Choroid plexus epithelial cell (primary cell): ENCODE results near the gene NTM.

Experiments used
- DNase-seq: peaks from one replicate; pipeline ENCODE4 v3.0.0-alpha.2; 2010; ENCODE audit warnings: low read depth
- H3K4me3 ChIP-seq: 2 replicates; pipeline ENCODE4 v1.5.1; 2011; ENCODE audit warnings: low read depth, mild to moderate bottlenecking, control low read depth, low read length, moderate library complexity
- CTCF ChIP-seq: conservative IDR thresholded peaks from 2 replicates; pipeline ENCODE4 v1.5.1; 2011; ENCODE audit warnings: low read depth, mild to moderate bottlenecking, control low read depth, inconsistent platforms, low read length, moderate library complexity

Gene NTM

GRCh38 chr11:131661132-131661531, 290.7 kb downstream of the NTM start:
- no peak overlapping the region for H3K4me3 ChIP-seq
- no peak for TF ChIP-seq CTCF
- DNase-seq, result no peak

GRCh38 chr11:131662317-131662972, 292.0 kb downstream of the NTM start:
- DNase-seq, result no peak
- H3K4me3 ChIP-seq, result no peak overlapping the region
- TF ChIP-seq CTCF, result no peak

- no peak overlapping the region for H3K4me3 ChIP-seq
- no peak for DNase-seq
- no peak for TF ChIP-seq CTCF
Measured at GRCh38 chr11:131662993-131663392, 292.6 kb downstream of the NTM start.

- DNase-seq, result no peak
Measured at GRCh38 chr11:131663405-131664200, 293.2 kb downstream of the NTM start.

GRCh38 chr11:131664293-131664692, 293.9 kb downstream of the NTM start:
- TF ChIP-seq CTCF, result no peak
- H3K4me3 ChIP-seq, result no peak overlapping the region
- DNase-seq, result no peak

More at GRCh38 chr11:131663405-131664200, 293.2 kb downstream of the NTM start:
- no peak for TF ChIP-seq CTCF
- H3K4me3 ChIP-seq, result no peak overlapping the region

- no peak overlapping the region for H3K4me3 ChIP-seq
- DNase-seq, result no peak
- TF ChIP-seq CTCF, result no peak
Measured at GRCh38 chr11:131664816-131665215, 294.4 kb downstream of the NTM start.
